Thymus (tissue), 11 donors: ENCODE results near the gene GAL. TPM values are rescaled to one million over a fixed set of nuclear protein-coding genes. Genes with fewer than 3 reads are reported as not detected.

Source experiments
- DNase-seq, 9 donors: peaks; one replicate each; pipeline ENCODE4 v3.0.0-alpha.2; 2013; ENCODE audit warnings: low spot score in 9 of 9, low read depth in 6 of 9, missing footprints in 1 of 9
- H3K27ac ChIP-seq, 2 donors: one replicate each; pipeline ENCODE4 v1.5.1; 2013; ENCODE audit warnings: control low read depth in 1 of 2, low read depth in 1 of 2, low read length in 1 of 2, mild to moderate bottlenecking in 1 of 2, moderate library complexity in 1 of 2
- H3K27me3 ChIP-seq, 2 donors: one replicate each; pipeline ENCODE4 v1.5.1; 2013; ENCODE audit warnings: low read length in 1 of 2; ENCODE audit not compliant: control insufficient read depth in 2 of 2, insufficient read depth in 1 of 2
- H3K36me3 ChIP-seq, 2 donors: one replicate each; pipeline ENCODE4 v1.5.1; 2013; ENCODE audit warnings: low read length in 1 of 2, mild to moderate bottlenecking in 1 of 2, moderate library complexity in 1 of 2; ENCODE audit not compliant: control insufficient read depth in 2 of 2, insufficient read depth in 2 of 2
- H3K4me1 ChIP-seq, 2 donors: one replicate each; pipeline ENCODE4 v1.5.1; 2013; ENCODE audit warnings: low read length in 2 of 2; ENCODE audit not compliant: control insufficient read depth in 2 of 2, insufficient read depth in 2 of 2
- H3K4me3 ChIP-seq, 2 donors: one replicate each; pipeline ENCODE4 v1.5.1; 2013; ENCODE audit warnings: low read length in 2 of 2, control low read depth in 1 of 2, mild to moderate bottlenecking in 1 of 2
- H3K9me3 ChIP-seq, 2 donors: one replicate each; pipeline ENCODE4 v1.5.1; 2013; ENCODE audit warnings: low read length in 1 of 2, mild to moderate bottlenecking in 1 of 2; ENCODE audit not compliant: control insufficient read depth in 2 of 2, insufficient read depth in 1 of 2
- WGBS: extraction: QIAGEN DNeasy Blood & Tissue Kit; methylation state at CpG from one replicate; pipeline ENCODE4 v1.1.7; 2013; 5-methylcytosine and 5-hydroxymethylcytosine counted together
- polyA plus RNA-seq: library from polyadenylated mRNA; stranded (reverse); fragments of 200-250 nt; gene quantifications from one replicate; pipeline ENCODE4 v1.2.3, GENCODE V29; 2013
- total RNA-seq: library from RNA; stranded (reverse); fragments of 120-200 nt; gene quantifications from one replicate; pipeline ENCODE4 v1.2.4, GENCODE V29; 2013
- donor health status: healthy.

The GAL gene
- total and polyA plus RNA-seq, 2 donors, result 0.42 to 10.0 TPM

GRCh38 chr11:68735125-68735524 is 50.8 kb downstream of the GAL start:
- no peaks in the 10 kb centered on the region for H3K9me3 ChIP-seq
- H3K27ac ChIP-seq, result no peak overlapping the region
- 87% methylated on average over 6 of the region's 6 CpGs for WGBS
- DNase-seq, result no peak
- H3K27me3 ChIP-seq, result no peaks in the 10 kb centered on the region
- no peak overlapping the region for H3K4me3 ChIP-seq
- H3K36me3 ChIP-seq, result peaks cover 0 to 5% of the 10 kb centered on the region in 2 donors
- no peaks in the 10 kb centered on the region for H3K4me1 ChIP-seq

- no peaks in the 10 kb centered on the region for H3K4me1 ChIP-seq
- WGBS, result 97% methylated on average over 6 of the region's 6 CpGs
- no peak for DNase-seq
These were observed 51.3 kb downstream of the GAL start for GRCh38 chr11:68735646-68736045.

More at GRCh38 chr11:68735646-68736045, 51.3 kb downstream of the GAL start:
- peaks cover 0 to 5% of the 10 kb centered on the region in 2 donors for H3K36me3 ChIP-seq
- H3K9me3 ChIP-seq, result no peaks in the 10 kb centered on the region
- no peak overlapping the region for H3K27ac ChIP-seq
- H3K4me3 ChIP-seq, result no peak overlapping the region
- no peaks in the 10 kb centered on the region for H3K27me3 ChIP-seq

Other genes starting within 250 kb of the GAL start
- 103 TPM for gene PPP6R3, start 223.8 kb upstream of the GAL start, total RNA-seq
- 45.8 TPM for gene PPP6R3, start 223.8 kb upstream of the GAL start, polyA plus RNA-seq
- 2.0 TPM for gene TESMIN, start 67.0 kb downstream of the GAL start, total RNA-seq
- 4.6 TPM for gene TESMIN, start 67.0 kb downstream of the GAL start, polyA plus RNA-seq
- 7.1 TPM for gene CPT1A, start 157.4 kb downstream of the GAL start, total RNA-seq
- gene CPT1A, start 157.4 kb downstream of the GAL start, polyA plus RNA-seq, result 19.0 TPM
- 101 TPM for gene MRPL21, start 219.3 kb downstream of the GAL start, total RNA-seq
- gene MRPL21, start 219.3 kb downstream of the GAL start, polyA plus RNA-seq, result 91.9 TPM
- 5.2 TPM for gene IGHMBP2, start 219.3 kb downstream of the GAL start, total RNA-seq
- 19.0 TPM for gene IGHMBP2, start 219.3 kb downstream of the GAL start, polyA plus RNA-seq